SK-N-SH (cell line): ENCODE results near the gene BSG.

Experiments
- GABPA ChIP-seq: IDR thresholded peaks from 2 replicates; pipeline ENCODE4 v1.4.0; 2012; ENCODE audit warnings: low read depth, mild to moderate bottlenecking
- MAX ChIP-seq: IDR thresholded peaks from 2 replicates; pipeline ENCODE4 v1.4.0; 2012; ENCODE audit warnings: low read depth
- MXI1 ChIP-seq: IDR thresholded peaks from 2 replicates; pipeline ENCODE4 v1.6.1; 2012; ENCODE audit warnings: mild to moderate bottlenecking, low read depth, low read length, improper control_type of control experiment
- POLR2AphosphoS5 ChIP-seq: IDR thresholded peaks from 2 replicates; pipeline ENCODE4 v1.6.1; 2012; ENCODE audit warnings: low read depth, low read length
- TEAD4 ChIP-seq: IDR thresholded peaks from 2 replicates; pipeline ENCODE4 v1.4.0; 2012; ENCODE audit warnings: mild to moderate bottlenecking, borderline replicate concordance; ENCODE audit not compliant: insufficient read depth
- TF ChIP-seq, protein P1 (sequence below): fragments of 200-600 bp; sonication (generic); IDR thresholded peaks from 2 replicates; pipeline ENCODE4 v1.6.1; 2017; ENCODE audit warnings: antibody characterized with exemption, mild to moderate bottlenecking, moderate library complexity
- TF ChIP-seq, protein P2 (sequence below): IDR thresholded peaks from 2 replicates; pipeline ENCODE4 v1.4.0; 2012; ENCODE audit warnings: low read depth, borderline replicate concordance

DNA sequence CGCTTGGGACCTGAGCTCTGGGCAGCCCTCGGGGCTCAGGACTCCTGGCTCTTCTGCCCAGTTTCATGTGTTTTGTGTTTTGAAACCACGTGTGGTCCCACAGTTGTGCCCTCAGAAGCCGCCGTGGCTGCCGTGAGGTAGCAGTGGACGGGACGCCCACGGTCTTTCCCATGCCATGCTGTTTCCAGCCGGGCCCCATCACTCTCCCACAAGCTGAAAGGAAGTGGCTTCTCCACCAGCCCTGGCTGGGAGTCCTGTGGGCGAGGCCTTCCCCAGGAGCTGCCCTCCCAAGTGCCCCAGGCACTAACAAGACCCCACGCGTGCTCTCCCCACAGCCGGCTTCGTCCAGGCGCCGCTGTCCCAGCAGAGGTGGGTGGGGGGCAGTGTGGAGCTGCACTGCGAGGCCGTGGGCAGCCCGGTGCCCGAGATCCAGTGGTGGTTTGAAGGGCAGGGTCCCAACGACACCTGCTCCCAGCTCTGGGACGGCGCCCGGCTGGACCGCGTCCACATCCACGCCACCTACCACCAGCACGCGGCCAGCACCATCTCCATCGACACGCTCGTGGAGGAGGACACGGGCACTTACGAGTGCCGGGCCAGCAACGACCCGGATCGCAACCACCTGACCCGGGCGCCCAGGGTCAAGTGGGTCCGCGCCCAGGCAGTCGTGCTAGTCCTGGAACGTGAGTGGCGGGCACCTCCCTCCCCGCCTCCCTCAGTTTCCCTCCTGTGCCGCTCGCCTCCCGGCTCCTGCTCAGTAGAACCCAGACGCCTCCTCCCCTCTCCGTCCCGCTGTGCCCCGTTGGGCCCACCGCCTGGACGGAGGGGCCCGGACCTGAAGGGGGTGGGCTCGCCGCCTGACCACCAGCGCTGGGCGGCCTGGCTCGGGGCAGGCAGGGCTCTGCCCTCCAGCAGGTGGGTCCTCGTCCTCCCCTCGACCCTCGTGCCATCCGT is 5.3 kb downstream of the BSG start:
- TF ChIP-seq GABPA (no peak), POLR2AphosphoS5 (no peak), MXI1 (no peak), TEAD4 (no peak), MAX (no peak)
- TF ChIP-seq, protein P1, sequence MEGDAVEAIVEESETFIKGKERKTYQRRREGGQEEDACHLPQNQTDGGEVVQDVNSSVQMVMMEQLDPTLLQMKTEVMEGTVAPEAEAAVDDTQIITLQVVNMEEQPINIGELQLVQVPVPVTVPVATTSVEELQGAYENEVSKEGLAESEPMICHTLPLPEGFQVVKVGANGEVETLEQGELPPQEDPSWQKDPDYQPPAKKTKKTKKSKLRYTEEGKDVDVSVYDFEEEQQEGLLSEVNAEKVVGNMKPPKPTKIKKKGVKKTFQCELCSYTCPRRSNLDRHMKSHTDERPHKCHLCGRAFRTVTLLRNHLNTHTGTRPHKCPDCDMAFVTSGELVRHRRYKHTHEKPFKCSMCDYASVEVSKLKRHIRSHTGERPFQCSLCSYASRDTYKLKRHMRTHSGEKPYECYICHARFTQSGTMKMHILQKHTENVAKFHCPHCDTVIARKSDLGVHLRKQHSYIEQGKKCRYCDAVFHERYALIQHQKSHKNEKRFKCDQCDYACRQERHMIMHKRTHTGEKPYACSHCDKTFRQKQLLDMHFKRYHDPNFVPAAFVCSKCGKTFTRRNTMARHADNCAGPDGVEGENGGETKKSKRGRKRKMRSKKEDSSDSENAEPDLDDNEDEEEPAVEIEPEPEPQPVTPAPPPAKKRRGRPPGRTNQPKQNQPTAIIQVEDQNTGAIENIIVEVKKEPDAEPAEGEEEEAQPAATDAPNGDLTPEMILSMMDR, result no peak
- TF ChIP-seq, protein P2, sequence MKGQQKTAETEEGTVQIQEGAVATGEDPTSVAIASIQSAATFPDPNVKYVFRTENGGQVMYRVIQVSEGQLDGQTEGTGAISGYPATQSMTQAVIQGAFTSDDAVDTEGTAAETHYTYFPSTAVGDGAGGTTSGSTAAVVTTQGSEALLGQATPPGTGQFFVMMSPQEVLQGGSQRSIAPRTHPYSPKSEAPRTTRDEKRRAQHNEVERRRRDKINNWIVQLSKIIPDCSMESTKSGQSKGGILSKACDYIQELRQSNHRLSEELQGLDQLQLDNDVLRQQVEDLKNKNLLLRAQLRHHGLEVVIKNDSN, result no peak
